Measurements from ENCODE around the gene ZNF423. TPM values are rescaled to one million over a fixed set of nuclear protein-coding genes. Genes with fewer than 3 reads are reported as not detected.

The ZNF423 gene
- total RNA-seq, 1 experiment from 2014 or later: 0.49 TPM

DNA sequence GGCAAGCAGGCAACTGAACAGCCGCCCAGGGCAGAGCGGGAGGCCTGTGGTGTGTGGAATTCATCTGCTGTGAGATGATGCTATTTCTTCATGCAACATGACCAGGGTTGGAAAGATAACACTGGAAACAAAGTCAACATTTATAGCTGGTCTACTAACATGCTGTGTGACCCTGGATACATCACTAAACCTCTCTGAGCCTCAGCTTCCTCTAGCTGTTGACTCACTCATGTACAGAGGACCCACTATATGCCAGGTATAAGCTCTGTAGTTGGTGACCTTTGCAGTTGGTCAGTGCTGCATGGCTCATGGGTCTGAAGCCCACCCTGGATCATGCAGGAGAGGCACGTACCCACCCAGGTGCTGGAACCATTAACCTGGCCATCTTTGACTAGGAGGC is 180.9 kb downstream of the ZNF423 start:
- no peaks in the 10 kb centered on the region for H3K27me3 ChIP-seq (ENCODE audit: control insufficient read depth, insufficient read depth, low read length)
- intact Hi-C loops (cut with micrococcal nuclease; ENCODE audit: unreplicated experiment): no loop called here
- CTCF ChIA-PET: no interaction called here

DNA sequence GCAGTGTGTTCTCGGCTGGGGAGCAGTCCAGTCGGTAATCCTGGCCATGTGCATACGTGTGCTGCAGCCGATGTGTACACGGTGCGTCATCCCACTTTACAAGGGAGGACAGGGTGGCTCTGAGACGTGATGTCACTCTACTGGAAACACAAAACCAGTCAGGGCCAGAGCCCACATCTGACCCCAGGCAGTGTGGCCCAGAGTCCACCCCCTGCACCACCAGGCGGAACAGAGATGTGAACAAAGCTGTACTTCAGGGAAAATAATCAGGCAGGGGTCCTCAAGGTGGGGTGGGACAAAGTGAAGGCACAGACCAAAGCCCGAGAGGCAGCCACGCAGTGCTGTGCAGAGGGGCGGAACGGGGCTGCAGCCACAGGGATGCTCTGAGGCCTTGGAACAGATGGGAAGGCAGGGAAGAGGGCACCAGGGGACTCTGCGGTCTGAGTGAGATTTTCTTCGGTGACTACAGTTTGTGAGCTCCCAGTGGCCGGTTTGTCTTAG is 181.5 kb downstream of the ZNF423 start:
- POLR2A ChIA-PET: no interaction called here
- DNase-seq (ENCODE audit: low read depth, low spot score): no peak
- CTCF ChIA-PET: interaction anchor here (0.6 kb wide), 1 partner anchor 202 kb away, joined by 5 read pairs; no protein-coding TSS in a partner anchor
- H3K4me1 ChIP-seq (ENCODE audit: control insufficient read depth, insufficient read depth, low read length): no peaks in the 10 kb centered on the region
- H3K4me3 ChIP-seq (ENCODE audit: low read depth in 2 of 2, low read length in 2 of 2): no peak overlapping the region
- intact Hi-C loops (cut with micrococcal nuclease; ENCODE audit: unreplicated experiment): no loop called here
- TF ChIP-seq POLR2AphosphoS5 (IDR thresholded peaks at IDR 0.05; ENCODE audit: low read depth, low read length) (no peak), SIN3A (IDR thresholded peaks at IDR 0.05; ENCODE audit: borderline replicate concordance, insufficient read depth, low read depth, low read length) (no peak), TCF7L2 (IDR thresholded peaks at IDR 0.05; ENCODE audit: low read depth, low read length) (no peak)
- TF ChIP-seq, protein P1, sequence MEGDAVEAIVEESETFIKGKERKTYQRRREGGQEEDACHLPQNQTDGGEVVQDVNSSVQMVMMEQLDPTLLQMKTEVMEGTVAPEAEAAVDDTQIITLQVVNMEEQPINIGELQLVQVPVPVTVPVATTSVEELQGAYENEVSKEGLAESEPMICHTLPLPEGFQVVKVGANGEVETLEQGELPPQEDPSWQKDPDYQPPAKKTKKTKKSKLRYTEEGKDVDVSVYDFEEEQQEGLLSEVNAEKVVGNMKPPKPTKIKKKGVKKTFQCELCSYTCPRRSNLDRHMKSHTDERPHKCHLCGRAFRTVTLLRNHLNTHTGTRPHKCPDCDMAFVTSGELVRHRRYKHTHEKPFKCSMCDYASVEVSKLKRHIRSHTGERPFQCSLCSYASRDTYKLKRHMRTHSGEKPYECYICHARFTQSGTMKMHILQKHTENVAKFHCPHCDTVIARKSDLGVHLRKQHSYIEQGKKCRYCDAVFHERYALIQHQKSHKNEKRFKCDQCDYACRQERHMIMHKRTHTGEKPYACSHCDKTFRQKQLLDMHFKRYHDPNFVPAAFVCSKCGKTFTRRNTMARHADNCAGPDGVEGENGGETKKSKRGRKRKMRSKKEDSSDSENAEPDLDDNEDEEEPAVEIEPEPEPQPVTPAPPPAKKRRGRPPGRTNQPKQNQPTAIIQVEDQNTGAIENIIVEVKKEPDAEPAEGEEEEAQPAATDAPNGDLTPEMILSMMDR (IDR thresholded peaks at IDR 0.05): no peak
- TF ChIP-seq, protein P2, sequence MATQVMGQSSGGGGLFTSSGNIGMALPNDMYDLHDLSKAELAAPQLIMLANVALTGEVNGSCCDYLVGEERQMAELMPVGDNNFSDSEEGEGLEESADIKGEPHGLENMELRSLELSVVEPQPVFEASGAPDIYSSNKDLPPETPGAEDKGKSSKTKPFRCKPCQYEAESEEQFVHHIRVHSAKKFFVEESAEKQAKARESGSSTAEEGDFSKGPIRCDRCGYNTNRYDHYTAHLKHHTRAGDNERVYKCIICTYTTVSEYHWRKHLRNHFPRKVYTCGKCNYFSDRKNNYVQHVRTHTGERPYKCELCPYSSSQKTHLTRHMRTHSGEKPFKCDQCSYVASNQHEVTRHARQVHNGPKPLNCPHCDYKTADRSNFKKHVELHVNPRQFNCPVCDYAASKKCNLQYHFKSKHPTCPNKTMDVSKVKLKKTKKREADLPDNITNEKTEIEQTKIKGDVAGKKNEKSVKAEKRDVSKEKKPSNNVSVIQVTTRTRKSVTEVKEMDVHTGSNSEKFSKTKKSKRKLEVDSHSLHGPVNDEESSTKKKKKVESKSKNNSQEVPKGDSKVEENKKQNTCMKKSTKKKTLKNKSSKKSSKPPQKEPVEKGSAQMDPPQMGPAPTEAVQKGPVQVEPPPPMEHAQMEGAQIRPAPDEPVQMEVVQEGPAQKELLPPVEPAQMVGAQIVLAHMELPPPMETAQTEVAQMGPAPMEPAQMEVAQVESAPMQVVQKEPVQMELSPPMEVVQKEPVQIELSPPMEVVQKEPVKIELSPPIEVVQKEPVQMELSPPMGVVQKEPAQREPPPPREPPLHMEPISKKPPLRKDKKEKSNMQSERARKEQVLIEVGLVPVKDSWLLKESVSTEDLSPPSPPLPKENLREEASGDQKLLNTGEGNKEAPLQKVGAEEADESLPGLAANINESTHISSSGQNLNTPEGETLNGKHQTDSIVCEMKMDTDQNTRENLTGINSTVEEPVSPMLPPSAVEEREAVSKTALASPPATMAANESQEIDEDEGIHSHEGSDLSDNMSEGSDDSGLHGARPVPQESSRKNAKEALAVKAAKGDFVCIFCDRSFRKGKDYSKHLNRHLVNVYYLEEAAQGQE (IDR thresholded peaks at IDR 0.05; ENCODE audit: insufficient read depth in 1 of 2, low read depth in 2 of 2, low read length in 1 of 2): no peak
- in situ Hi-C loops (cut with HindIII; ENCODE audit: low pct_unique_long_range_greater_than_20kb, low sequenced_read_pairs): no loop called here
- no peaks in the 10 kb centered on the region for H3K27me3 ChIP-seq (ENCODE audit: control insufficient read depth, insufficient read depth, low read length)
- no peaks in the 10 kb centered on the region for H3K9me3 ChIP-seq (ENCODE audit: control insufficient read depth, insufficient read depth, low read depth, low read length)
- H3K36me3 ChIP-seq (ENCODE audit: control insufficient read depth, insufficient read depth, low read length): no peaks in the 10 kb centered on the region
- no TSS peak for BruUV-seq (replicated peaks)
- ATAC-seq: no peak
- no peak overlapping the region for H3K27ac ChIP-seq (ENCODE audit: low read length)

More for the DNA sequence above, 180.9 kb downstream of the ZNF423 start:
- no peaks in the 10 kb centered on the region for H3K9me3 ChIP-seq (ENCODE audit: control insufficient read depth, insufficient read depth, low read depth, low read length)
- POLR2A ChIA-PET: no interaction called here
- H3K36me3 ChIP-seq (ENCODE audit: control insufficient read depth, insufficient read depth, low read length): no peaks in the 10 kb centered on the region
- DNase-seq (ENCODE audit: low read depth, low spot score): no peak
- H3K27ac ChIP-seq (ENCODE audit: low read length): no peak overlapping the region
- in situ Hi-C loops (cut with HindIII; ENCODE audit: low pct_unique_long_range_greater_than_20kb, low sequenced_read_pairs): no loop called here
- no peaks in the 10 kb centered on the region for H3K4me1 ChIP-seq (ENCODE audit: control insufficient read depth, insufficient read depth, low read length)
- TF ChIP-seq SIN3A (IDR thresholded peaks at IDR 0.05; ENCODE audit: borderline replicate concordance, insufficient read depth, low read depth, low read length) (no peak), TCF7L2 (IDR thresholded peaks at IDR 0.05; ENCODE audit: low read depth, low read length) (no peak), POLR2AphosphoS5 (IDR thresholded peaks at IDR 0.05; ENCODE audit: low read depth, low read length) (no peak)
- TF ChIP-seq, protein P1 (IDR thresholded peaks at IDR 0.05): no peak
- TF ChIP-seq, protein P2 (IDR thresholded peaks at IDR 0.05; ENCODE audit: insufficient read depth in 1 of 2, low read depth in 2 of 2, low read length in 1 of 2): no peak
- H3K4me3 ChIP-seq (ENCODE audit: low read depth in 2 of 2, low read length in 2 of 2): no peak overlapping the region
- ATAC-seq: no peak
- no TSS peak for BruUV-seq (replicated peaks)
